Lower leg skin (tissue), 4 donors: ENCODE results near the gene DOK6. TPM values are rescaled to one million over a fixed set of nuclear protein-coding genes. Genes with fewer than 3 reads are reported as not detected.

ENCODE experiments used
- DNase-seq, 2 donors: peaks; one replicate each; pipeline ENCODE4 v3.0.0-alpha.2; 2019; ENCODE audit warnings: low spot score in 2 of 2
- H3K4me3 ChIP-seq: fragments of 200-600 bp; sonication (generic); 2 replicates; pipeline ENCODE4 v1.5.1; 2017; ENCODE audit warnings: mild to moderate bottlenecking, low read depth; ENCODE audit not compliant: poor library complexity, severe bottlenecking
- CTCF ChIP-seq, 3 donors: fragments of 450-650 bp; IDR thresholded peaks; one replicate each; pipeline ENCODE4 v1.5.1; 2016; ENCODE audit warnings: antibody characterized with exemption in 3 of 3, mild to moderate bottlenecking in 3 of 3, moderate library complexity in 2 of 3
- POLR2A ChIP-seq, 2 donors: fragments of 450-650 bp; IDR thresholded peaks; one replicate each; pipeline ENCODE4 v1.6.1; 2016 to 2017; ENCODE audit warnings: antibody characterized with exemption in 2 of 2, mild to moderate bottlenecking in 1 of 2, moderate library complexity in 1 of 2
- WGBS, 2 donors: methylation state at CpG; one replicate each; pipeline ENCODE4 v1.1.5; 2018; 5-methylcytosine and 5-hydroxymethylcytosine counted together
- intact Hi-C: fragments of 100-400 bp; cut with DNase I; formaldehyde crosslinking; loops from one replicate; pipeline ENCODE4 v1.15.0; 2023; ENCODE audit warnings: low total_unique reads
- total RNA-seq, 4 donors: library from RNA; depleted of rRNA; stranded (reverse); fragments of >200 nt; gene quantifications; one replicate each; pipeline ENCODE4 v1.1.0, GENCODE V29; 2016

Gene DOK6
- total RNA-seq, 4 donors from 2014 or later, result 0.21 to 0.45 (median 0.42) TPM

DNA sequence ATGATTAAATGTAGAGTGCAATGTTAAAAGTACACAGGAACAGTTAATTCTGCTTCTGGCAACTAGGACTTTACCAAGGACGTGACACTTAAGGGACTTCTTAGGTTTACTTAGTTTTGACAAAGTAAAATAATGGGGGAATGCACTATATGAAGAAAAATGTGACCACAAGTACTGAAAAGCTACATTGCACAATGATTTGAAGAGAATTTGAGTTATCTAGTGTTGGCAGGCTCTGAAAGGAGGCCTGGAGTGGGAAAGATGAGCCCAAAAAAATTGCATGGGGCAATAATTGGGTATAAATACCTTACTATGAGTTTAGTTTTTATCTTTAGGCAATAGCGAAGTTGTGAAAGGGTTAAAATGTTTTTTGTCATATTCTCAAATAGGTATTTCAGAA, 173.7 kb downstream of the DOK6 start:
- TF ChIP-seq CTCF (IDR thresholded peaks at IDR 0.05), result no peak
- no peak for DNase-seq
- 74 to 75% methylated on average over 2 of the region's 2 CpGs for WGBS, 2 donors
- intact Hi-C loops, result no loop called here
- no peak overlapping the region for H3K4me3 ChIP-seq

DNA sequence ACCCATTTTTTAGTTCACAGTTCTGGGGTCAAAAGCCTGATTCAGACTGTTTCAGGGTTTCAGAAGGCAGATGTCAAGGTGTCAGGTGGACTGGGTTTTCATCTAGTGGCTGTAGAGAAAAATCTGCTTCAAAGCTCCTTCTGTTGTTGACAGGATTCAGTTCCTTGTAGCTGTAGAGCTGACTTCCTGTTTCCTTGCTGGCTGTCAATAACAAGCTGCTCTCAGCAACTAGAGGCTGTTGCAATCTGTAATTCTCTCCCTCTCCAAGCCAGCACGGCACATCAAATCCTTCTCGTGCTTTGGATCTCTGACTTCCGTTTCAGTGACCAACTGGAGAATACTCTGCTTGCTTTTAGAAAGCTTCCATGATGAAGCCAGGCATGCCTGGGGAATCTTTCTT, 179.4 kb downstream of the DOK6 start:
- H3K4me3 ChIP-seq, result no peak overlapping the region
- no peak for DNase-seq
- 46 to 52% methylated on average over 3 of the region's 3 CpGs for WGBS, 2 donors
- intact Hi-C loops, result no loop called here
- TF ChIP-seq POLR2A (IDR thresholded peaks at IDR 0.05) (no peak), CTCF (IDR thresholded peaks at IDR 0.05) (no peak)

DNA sequence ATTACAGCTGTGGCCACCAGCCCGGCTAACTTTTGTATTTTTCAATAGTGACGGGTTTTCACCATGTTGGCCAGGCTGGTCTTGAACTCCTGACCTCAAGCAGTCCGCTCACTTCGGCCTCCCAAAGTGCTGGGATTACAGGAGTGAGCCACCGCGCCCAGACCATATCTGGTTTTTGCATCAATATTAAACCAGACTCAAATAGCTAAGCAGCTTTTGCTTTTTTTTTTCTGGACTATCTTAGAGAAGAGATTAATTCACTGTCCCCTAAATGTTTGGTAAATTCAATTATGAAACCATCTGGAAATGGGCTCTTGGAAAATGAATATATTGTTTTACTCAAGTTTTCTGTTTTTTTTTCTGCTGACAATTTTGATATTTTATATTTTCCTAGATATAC, 183.7 kb downstream of the DOK6 start:
- DNase-seq, result no peak
- intact Hi-C loops, result no loop called here
- TF ChIP-seq CTCF (IDR thresholded peaks at IDR 0.05) (no peak), POLR2A (IDR thresholded peaks at IDR 0.05) (no peak)
- no peak overlapping the region for H3K4me3 ChIP-seq
- 93 to 96% methylated on average over 6 of the region's 6 CpGs for WGBS, 2 donors

GRCh38 chr18:69585696-69586095, 185.0 kb downstream of the DOK6 start:
- 65 to 74% methylated on average over 1 of the region's 1 CpG for WGBS, 2 donors
- DNase-seq, result no peak
- intact Hi-C loops, result no loop called here
- H3K4me3 ChIP-seq, result no peak overlapping the region
- no peak for TF ChIP-seq POLR2A (IDR thresholded peaks at IDR 0.05)
- no peak for TF ChIP-seq CTCF (IDR thresholded peaks at IDR 0.05)

DNA sequence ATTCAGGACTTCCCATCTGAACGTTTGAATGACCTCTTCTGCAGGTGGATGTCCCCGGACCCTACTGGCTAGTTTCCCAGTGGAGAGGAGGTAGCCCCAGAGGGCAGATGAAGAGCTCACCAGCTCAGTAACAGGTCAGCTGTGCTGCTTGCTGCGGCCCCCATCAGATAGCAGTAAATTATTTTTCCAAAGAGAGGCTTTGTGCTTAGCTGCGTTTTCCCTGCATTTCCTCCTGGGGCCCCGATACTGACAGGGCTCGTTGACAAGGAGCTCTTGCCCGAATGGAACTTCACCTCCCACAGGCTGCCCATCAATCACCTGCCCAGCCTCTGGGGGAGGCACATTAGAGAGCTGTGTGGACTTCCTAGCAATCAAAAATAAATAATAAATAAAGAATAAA, 185.8 kb downstream of the DOK6 start:
- DNase-seq, result no peak
- no peak overlapping the region for H3K4me3 ChIP-seq
- no peak for TF ChIP-seq CTCF (IDR thresholded peaks at IDR 0.05)
- TF ChIP-seq POLR2A (IDR thresholded peaks at IDR 0.05), result no peak
- WGBS, 2 donors, result 36 to 58% methylated on average over 7 of the region's 7 CpGs
- intact Hi-C loops, result no loop called here

- H3K4me3 ChIP-seq, result no peak overlapping the region
- WGBS, 2 donors, result 85 to 95% methylated on average over 3 of the region's 3 CpGs
- TF ChIP-seq CTCF (IDR thresholded peaks at IDR 0.05), result no peak
- no peak for TF ChIP-seq POLR2A (IDR thresholded peaks at IDR 0.05)
- intact Hi-C loops, result no loop called here
- no peak for DNase-seq
Measured at GRCh38 chr18:69588301-69588700, 187.6 kb downstream of the DOK6 start.
